PC-3 (cell line): ENCODE results near the gene PYGO2. TPM values are rescaled to one million over a fixed set of nuclear protein-coding genes. Genes with fewer than 3 reads are reported as not detected.
A peak's percentile ranks its signal among the peaks of the same experiment; 100 is the strongest.

Experiments used
- ATAC-seq: fragments of 200-7000 bp; cut with Tn5 transposase; 2 replicates; pipeline ENCODE4 v1.9.1; 2020; ENCODE audit warnings: mild to moderate bottlenecking, moderate library complexity
- BruUV-seq: library from RNA; stranded (reverse); fragments of 400-500 nt; replicated peaks from 2 replicates; lab custom pipeline; 2021; lab: Mats Ljungman, UMichigan
- CTCF ChIA-PET: fragments of 300-600 bp; sonication (Branson Sonifier 250); formaldehyde crosslinking; loops from one replicate; lab custom pipeline; 2022; ENCODE audit warnings: antibody characterized with exemption; lab: Charles Lee
- POLR2A ChIA-PET: fragments of 300-600 bp; sonication (Branson Sonifier 250); formaldehyde crosslinking; loops from one replicate; lab custom pipeline; 2022; ENCODE audit warnings: antibody characterized with exemption; ENCODE audit not compliant: unreplicated experiment; lab: Charles Lee
- DNase-seq: peaks from one replicate; pipeline ENCODE4 v3.0.0-alpha.2; 2015
- H2AFZ ChIP-seq: fragments of 300-600 bp; sonication (generic); 2 replicates; pipeline ENCODE4 v1.6.0; 2016; ENCODE audit warnings: antibody characterized with exemption, low read length
- H3F3A ChIP-seq: fragments of 300-600 bp; sonication (generic); one replicate; pipeline ENCODE4 v1.6.0; 2017; ENCODE audit warnings: antibody characterized with exemption, low read length, control low read depth, mild to moderate bottlenecking; ENCODE audit not compliant: unreplicated experiment
- H3K27ac ChIP-seq: fragments of 300-600 bp; sonication (generic); 2 replicates; pipeline ENCODE4 v1.5.1; 2016; ENCODE audit warnings: mild to moderate bottlenecking, low read length
- H3K27me3 ChIP-seq: fragments of 300-600 bp; sonication (generic); 2 replicates; pipeline ENCODE4 v1.6.1; 2016; ENCODE audit warnings: low read length, mixed read lengths
- H3K36me3 ChIP-seq: fragments of 300-600 bp; sonication (generic); 2 replicates; pipeline ENCODE4 v1.6.1; 2016; ENCODE audit warnings: low read depth, mixed run types, low read length, mixed read lengths
- H3K4me1 ChIP-seq: fragments of 300-600 bp; sonication (generic); 2 replicates; pipeline ENCODE4 v1.5.1; 2016; ENCODE audit warnings: low read length; ENCODE audit not compliant: insufficient read depth
- H3K4me2 ChIP-seq: fragments of 300-600 bp; sonication (generic); 2 replicates; pipeline ENCODE4 v1.6.0; 2016; ENCODE audit warnings: low read length
- H3K4me3 ChIP-seq: fragments of 300-600 bp; sonication (generic); 2 replicates; pipeline ENCODE4 v1.5.1; 2016; ENCODE audit warnings: mild to moderate bottlenecking, low read length, mixed read lengths
- H3K79me2 ChIP-seq: fragments of 300-600 bp; sonication (generic); 2 replicates; pipeline ENCODE4 v1.6.1; 2017; ENCODE audit warnings: low read length, mixed read lengths
- H3K9ac ChIP-seq: fragments of 300-600 bp; sonication (generic); 2 replicates; pipeline ENCODE4 v1.6.0; 2016; ENCODE audit warnings: mild to moderate bottlenecking, low read length
- H3K9me2 ChIP-seq: fragments of 300-600 bp; sonication (generic); replicated peaks from 2 replicates; pipeline ENCODE4 v1.6.1; 2016; ENCODE audit warnings: mixed run types, low read length, mixed read lengths
- H3K9me3 ChIP-seq: fragments of 300-600 bp; sonication (generic); 2 replicates; pipeline ENCODE4 v1.6.1; 2016; ENCODE audit warnings: low read length, mixed read lengths
- H4K20me1 ChIP-seq: fragments of 300-600 bp; sonication (generic); 2 replicates; pipeline ENCODE4 v1.6.1; 2016; ENCODE audit warnings: low read length, mixed read lengths
- CTCF ChIP-seq: fragments of 300-600 bp; sonication (generic); conservative IDR thresholded peaks from 2 replicates; pipeline ENCODE4 v1.5.1; 2017; ENCODE audit warnings: antibody characterized with exemption, low read depth, mild to moderate bottlenecking, low read length
- EZH2 ChIP-seq: fragments of 300-600 bp; sonication (generic); IDR thresholded peaks from one replicate; pipeline ENCODE4 v1.6.1; 2017; ENCODE audit warnings: antibody characterized with exemption, mild to moderate bottlenecking, low read length; ENCODE audit not compliant: unreplicated experiment
- EZH2phosphoT487 ChIP-seq: fragments of 300-600 bp; sonication (generic); IDR thresholded peaks from 2 replicates; pipeline ENCODE4 v1.6.1; 2018; ENCODE audit warnings: mild to moderate bottlenecking, antibody characterized with exemption, low read length, borderline replicate concordance
- intact Hi-C: fragments of 100-400 bp; cut with micrococcal nuclease; formaldehyde crosslinking; loops from 2 replicates; pipeline ENCODE4 v1.9.0; 2023
- total RNA-seq: library from RNA; depleted of rRNA; stranded (reverse); fragments of >200 nt; gene quantifications from 2 replicates; pipeline ENCODE4 v1.2.3, GENCODE V29; 2014

PYGO2 gene
- total RNA-seq, 1 experiment from 2014 or later: 41.7 TPM

GRCh38 chr1:155006601-155007101 lies 45.1 kb upstream of the PYGO2 start:
- DNase-seq (no peak), ATAC-seq (no peak)
- peaks cover 91% of the 10 kb centered on the region for H3K79me2 ChIP-seq
- no peaks in the 10 kb centered on the region for H3K9me2 ChIP-seq
- intact Hi-C loops: no loop called here
- H3K9me3 ChIP-seq: no peaks in the 10 kb centered on the region
- POLR2A ChIA-PET: interaction anchor here (0.6 kb wide), 1 partner anchor 10 kb away, joined by 3 read pairs; no protein-coding TSS in a partner anchor
- H3K27ac ChIP-seq: no peak overlapping the region
- no peaks in the 10 kb centered on the region for H3K27me3 ChIP-seq
- peaks cover 16% of the 10 kb centered on the region; the same call in 1 of the 2 replicates for H3K36me3 ChIP-seq
- no peak overlapping the region for H3K9ac ChIP-seq
- H4K20me1 ChIP-seq: 0 out of 2 replicates have a peak, but pooled peaks cover 3% of the 10 kb centered on the region
- H3F3A ChIP-seq: peaks cover 4% of the 10 kb centered on the region
- H3K4me1 ChIP-seq: peaks cover 37% of the 10 kb centered on the region
- no TSS peak for BruUV-seq
- no peak overlapping the region for H2AFZ ChIP-seq
- H3K4me2 ChIP-seq: peak overlapping the region; percentile 98
- TF ChIP-seq EZH2: no peak
- no peak for TF ChIP-seq CTCF
- TF ChIP-seq EZH2phosphoT487: no peak
- CTCF ChIA-PET: no interaction called here
- H3K4me3 ChIP-seq: no peak overlapping the region

- peaks cover 78% of the 10 kb centered on the region for H3K79me2 ChIP-seq
- peak; percentile 24 for ATAC-seq
- peak; percentile 90 for DNase-seq
- no peak for TF ChIP-seq EZH2
- H3K9me3 ChIP-seq: no peaks in the 10 kb centered on the region
- H3K4me1 ChIP-seq: peaks cover 42% of the 10 kb centered on the region
- no peaks in the 10 kb centered on the region for H3K27me3 ChIP-seq
- peak overlapping the region; percentile 88 for H3K27ac ChIP-seq
- peak overlapping the region; percentile 12; the same call in 1 of the 2 replicates for H2AFZ ChIP-seq
- no peaks in the 10 kb centered on the region for H3K9me2 ChIP-seq
- peak overlapping the region; percentile 61 for H3K9ac ChIP-seq
- peak overlapping the region; percentile 83 for H3K4me3 ChIP-seq
- BruUV-seq: no TSS peak
- peak overlapping the region; percentile 98 for H3K4me2 ChIP-seq
- H4K20me1 ChIP-seq: 0 out of 2 replicates have a peak, but pooled peaks cover 3% of the 10 kb centered on the region
- H3K36me3 ChIP-seq: peaks cover 12% of the 10 kb centered on the region; the same call in 1 of the 2 replicates
- CTCF ChIA-PET: interaction anchor here (0.9 kb wide), 1 partner anchor 44 kb away, joined by 5 read pairs; the partner anchor contains the start of gene PYGO2
- peaks cover 4% of the 10 kb centered on the region for H3F3A ChIP-seq
- POLR2A ChIA-PET: no interaction called here
- intact Hi-C loops: loop anchor here (1.0 kb wide), 1 partner anchor 12 kb away; no protein-coding TSS in a partner anchor
These were observed 43.8 kb upstream of the PYGO2 start for GRCh38 chr1:155005076-155006011.

- Histone ChIP-seq H2AFZ (peak overlapping the region; percentile 61; the same call in 1 of the 2 replicates), H4K20me1 (0 out of 2 replicates have a peak, but pooled peaks cover 3% of the 10 kb centered on the region), H3K9ac (peak overlapping the region; percentile 74), H3K9me2 (no peaks in the 10 kb centered on the region), H3K27me3 (no peaks in the 10 kb centered on the region), H3K27ac (peak overlapping the region; percentile 88), H3K4me1 (peaks cover 50% of the 10 kb centered on the region), H3K9me3 (no peaks in the 10 kb centered on the region), H3K4me3 (peak overlapping the region; percentile 83), H3K79me2 (peaks cover 69% of the 10 kb centered on the region), H3F3A (peaks cover 4% of the 10 kb centered on the region), H3K4me2 (peak overlapping the region; percentile 98), H3K36me3 (peaks cover 9% of the 10 kb centered on the region; the same call in 1 of the 2 replicates)
- TF ChIP-seq CTCF: no peak
- TF ChIP-seq EZH2: no peak
- TF ChIP-seq EZH2phosphoT487: no peak
- no peak for ATAC-seq
- no TSS peak for BruUV-seq
- ChIA-PET POLR2A (no interaction called here), CTCF (interaction anchor here (0.6 to 4.1 kb wide), 3 partner anchors 13 to 72 kb away, joined by 3 to 16 read pairs (median 5); partner anchors contain the start of gene PYGO2)
- DNase-seq: no peak
- intact Hi-C loops: loop anchor here (1.0 kb wide), 1 partner anchor 13 kb away; no protein-coding TSS in a partner anchor
These were observed 42.9 kb upstream of the PYGO2 start for GRCh38 chr1:155004352-155005075.
